Superior temporal gyrus (tissue), 1 donor: ENCODE measurements around the gene ZDHHC7.
"Not testable (repeated sequence)": the region's sequence is repeated elsewhere in the genome, so short reads cannot be mapped to it uniquely, and the experiment has no call there.

ENCODE experiments used
- DNase-seq: peaks from one replicate; pipeline ENCODE4 v3.0.0-alpha.2; 2016; ENCODE audit errors: extremely low spot score

ZDHHC7 gene

DNA sequence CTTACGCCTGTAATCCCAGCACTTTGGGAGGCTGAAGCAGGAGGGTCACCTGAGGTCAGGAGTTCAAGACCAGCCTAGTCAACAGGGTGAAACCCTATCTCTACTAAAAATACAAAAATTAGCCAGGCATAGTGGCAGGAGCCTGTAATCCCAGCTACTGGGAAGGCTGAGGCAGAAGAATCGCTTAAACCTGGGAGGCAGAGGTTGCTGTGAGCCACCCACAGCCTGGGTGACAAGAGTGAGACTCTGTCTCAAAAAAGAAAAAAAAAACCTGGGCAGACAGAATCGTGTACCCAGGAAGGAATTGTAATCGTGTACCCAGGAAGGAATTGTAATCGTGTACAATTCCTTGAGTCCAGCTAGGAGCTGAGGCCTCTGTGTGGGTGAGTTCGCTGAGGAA lies 72.7 kb downstream of the ZDHHC7 start:
- not testable (repeated sequence) for DNase-seq

DNA sequence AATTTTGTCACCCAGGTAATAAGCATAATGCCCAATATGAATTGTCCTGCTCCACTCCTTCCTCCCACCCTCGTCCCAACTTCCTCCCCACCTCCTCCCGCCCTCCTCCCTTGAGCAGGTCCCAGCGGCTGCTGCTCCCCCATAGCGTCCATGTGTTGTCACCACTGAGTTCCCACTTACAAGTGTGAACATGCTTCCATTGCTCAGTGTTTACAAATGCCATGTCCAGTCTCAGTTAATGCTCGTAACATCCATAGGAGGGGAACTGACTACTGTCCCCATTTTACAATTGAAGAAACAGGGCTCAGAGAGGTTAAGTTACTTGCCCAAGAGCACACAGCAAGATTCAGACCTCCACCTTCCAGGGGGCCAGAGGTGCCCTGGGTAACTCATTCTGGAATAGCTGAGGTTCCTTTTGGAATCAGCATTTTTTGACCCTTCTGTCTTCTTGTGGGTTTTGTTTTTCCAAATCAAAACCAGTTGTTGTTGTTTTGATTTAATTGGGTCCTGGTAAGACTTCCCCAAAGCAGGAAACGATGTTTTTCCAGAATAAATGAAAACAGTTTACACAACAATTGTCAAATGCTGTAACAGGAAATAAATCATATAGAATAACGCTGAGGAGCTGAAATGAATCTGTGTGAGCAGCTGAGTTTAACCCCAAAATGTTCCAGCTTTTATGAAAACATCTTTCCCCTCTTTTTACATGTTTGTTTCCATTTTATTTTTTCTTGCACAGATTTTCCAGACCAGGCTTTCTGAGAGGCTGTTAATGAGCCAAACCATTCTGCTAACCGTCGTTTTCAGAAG lies 73.9 kb downstream of the ZDHHC7 start:
- no peak for DNase-seq

DNA sequence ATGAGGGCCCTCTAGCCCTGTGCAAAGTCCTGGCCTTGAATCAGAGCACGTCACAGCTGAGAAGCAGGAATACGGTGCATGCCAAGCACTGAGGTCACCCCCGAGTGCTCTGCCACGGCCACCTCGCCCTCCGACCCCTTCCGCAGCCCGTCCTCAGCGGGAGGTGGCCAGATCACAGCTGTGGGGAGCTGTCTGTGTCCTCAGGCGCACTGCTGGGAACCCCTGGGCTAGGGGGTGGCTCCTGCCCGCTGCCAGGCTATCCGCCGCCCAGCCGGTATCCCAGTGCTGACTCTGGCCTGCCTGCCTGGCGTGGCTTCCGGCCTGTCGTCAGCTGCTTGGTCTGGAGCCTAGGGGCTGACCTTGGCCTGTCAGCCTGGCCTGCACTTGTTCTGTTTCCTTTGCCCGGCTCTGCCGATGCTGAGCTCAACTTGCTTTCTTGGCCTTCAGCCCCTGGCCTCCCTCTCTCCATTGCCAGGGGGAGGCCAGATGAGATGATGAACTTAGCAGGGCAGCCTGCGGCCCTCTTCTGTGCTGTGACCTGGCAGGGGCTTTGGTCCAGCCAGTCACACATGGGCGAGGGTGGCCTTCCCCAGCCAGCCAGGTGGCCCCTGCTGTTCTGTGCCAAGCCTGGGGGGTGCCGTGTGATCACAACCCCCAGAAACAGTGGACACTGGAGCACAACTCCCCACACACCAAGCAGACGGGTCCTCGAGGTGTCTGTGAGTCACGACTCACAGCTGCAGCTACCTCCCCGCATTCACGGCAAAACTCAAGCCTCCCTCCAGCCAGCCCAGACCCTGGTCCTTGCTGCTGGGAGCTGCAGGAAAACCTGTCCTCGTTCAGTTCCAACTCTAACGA lies 77.3 kb downstream of the ZDHHC7 start:
- DNase-seq = no peak

DNA sequence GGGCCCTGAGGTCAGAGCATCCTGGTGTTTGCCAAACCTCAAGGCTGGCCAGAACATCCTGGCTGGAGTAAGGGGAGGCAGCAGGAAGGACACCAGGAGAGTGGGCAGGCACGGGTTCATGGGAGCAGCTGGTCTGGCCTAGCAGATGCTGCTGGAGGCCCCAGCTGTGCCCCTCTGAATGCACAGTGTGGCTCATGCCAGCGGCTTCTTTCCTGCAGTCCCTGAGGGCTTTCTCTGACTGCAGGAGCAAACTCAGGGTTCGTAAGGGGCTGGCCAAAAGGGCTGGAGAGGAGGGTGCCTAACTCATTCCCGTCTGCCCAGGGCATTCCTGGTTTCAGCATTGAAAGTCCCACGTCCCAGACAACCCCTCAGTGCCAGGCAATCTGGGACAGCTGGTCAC lies 78.7 kb downstream of the ZDHHC7 start:
- no peak for DNase-seq

DNA sequence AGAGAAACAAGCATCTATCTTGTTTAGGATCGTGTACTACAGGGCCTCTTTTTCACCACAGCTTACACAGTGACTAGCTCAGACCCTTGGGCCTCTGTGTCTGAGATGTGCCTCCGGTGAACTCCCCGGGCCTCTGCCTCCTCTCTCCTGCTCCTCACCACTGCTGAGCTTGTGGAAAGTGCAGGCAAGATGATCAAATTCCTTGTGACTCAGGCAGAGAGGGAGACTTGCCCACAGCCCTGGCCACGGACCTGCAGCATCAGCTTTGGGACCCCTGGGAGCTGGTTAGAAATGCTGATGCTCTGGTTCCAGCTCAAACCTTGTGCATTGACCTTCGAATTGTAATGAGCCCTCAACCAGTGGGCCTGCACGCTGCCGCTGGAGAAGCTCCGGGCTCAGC lies 79.8 kb downstream of the ZDHHC7 start:
- no peak for DNase-seq

DNA sequence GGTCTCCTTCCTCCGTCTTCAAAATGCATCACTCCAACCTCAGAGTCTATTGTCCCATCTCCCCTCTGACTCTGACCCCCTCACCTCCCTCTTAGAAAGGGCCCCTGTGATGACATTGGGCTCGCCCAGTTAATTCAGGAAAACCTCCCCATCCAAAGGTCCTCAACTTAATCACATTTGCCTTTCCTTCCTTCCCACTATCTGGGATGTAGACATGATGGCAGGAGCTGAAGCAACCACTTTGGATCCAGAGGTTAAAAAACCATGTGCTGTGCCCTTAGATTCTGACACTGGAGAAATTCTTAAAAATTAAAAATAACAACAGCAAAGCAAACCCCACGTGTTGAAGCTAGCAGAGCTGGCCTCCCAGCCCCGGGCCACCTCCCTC lies 80.2 kb downstream of the ZDHHC7 start:
- DNase-seq = no peak

DNA sequence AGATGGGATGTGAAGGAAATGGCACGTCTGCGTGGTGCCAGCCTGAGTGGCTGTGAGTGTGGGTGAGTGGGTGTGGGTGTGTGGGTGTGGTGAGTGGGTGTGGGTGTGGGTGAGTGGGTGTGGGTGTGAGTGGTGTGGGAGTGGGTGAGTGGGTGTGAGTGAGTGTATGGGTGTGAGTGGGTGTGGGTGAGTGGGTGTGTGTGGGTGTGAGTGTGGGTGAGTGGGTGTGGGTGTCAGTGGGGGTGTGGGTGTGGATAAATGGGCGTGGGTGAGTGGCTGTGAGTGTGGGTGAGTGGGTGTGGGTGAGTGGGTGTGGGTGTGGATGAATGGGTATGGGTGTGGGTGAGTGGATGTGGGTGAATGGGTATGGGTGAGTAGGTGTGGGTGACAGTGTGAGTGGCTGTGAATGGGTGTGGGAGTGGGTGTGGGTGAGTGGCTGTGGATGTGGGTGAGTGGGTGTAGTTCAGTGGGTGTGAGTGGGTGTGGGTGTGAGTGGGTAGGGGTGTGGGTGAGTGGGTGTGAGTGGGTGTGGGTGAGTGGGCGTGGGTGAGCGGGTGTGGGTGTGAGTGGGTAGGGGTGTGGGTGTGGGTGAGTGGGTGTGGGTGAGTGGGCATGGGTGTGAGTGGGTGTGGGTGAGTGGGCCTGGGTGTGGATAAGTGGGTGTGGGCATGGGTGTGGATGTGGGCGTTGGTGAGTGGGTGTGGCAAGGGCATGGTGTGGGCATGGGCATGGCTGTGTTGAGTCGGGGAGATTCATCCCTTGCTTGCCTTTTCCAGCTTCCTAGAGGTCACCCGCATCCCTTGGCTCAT lies 80.8 kb downstream of the ZDHHC7 start:
- no peak for DNase-seq

DNA sequence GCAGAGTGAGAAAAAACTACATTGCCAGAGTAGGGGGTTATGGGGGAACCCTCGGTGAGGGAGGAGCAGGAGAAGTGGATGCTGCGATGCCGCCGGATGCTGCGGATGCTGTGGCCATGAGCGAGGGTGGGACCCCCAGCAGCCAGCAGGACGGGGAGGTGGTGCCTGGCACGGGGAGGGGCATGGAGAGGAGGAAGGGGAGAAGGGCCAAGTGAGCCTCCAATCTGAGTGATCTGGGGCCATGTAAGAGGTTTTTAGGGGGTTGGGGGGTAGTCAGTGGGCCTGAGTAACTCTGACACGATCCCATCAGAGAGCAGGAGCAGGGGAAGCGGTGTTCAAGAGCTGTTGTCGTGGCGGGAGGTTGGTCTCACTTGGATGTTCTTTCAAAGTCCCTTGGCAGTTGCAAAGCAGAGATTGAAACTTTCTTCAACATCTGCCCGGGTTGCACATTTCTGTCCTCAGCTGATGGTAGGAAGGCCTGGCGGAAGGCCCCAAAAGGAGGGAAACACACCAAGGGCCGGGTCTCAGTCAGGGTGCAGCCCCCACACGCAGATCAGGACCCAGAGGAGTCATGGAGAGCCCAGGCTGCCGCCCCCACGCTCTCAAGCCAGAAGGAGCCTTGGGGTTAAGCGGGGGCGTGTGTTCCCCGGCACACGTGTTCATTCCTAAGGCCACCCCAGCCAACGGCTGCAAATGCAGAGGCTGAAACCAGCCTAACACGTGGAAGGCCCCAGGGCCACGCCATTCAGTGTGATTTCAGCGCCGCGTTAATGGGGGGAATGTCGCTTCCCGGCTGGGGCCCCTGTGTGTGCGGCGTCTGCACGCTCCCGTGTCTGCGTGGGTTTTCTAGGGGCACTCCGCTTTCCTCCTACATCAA lies 81.7 kb downstream of the ZDHHC7 start:
- no peak for DNase-seq

DNA sequence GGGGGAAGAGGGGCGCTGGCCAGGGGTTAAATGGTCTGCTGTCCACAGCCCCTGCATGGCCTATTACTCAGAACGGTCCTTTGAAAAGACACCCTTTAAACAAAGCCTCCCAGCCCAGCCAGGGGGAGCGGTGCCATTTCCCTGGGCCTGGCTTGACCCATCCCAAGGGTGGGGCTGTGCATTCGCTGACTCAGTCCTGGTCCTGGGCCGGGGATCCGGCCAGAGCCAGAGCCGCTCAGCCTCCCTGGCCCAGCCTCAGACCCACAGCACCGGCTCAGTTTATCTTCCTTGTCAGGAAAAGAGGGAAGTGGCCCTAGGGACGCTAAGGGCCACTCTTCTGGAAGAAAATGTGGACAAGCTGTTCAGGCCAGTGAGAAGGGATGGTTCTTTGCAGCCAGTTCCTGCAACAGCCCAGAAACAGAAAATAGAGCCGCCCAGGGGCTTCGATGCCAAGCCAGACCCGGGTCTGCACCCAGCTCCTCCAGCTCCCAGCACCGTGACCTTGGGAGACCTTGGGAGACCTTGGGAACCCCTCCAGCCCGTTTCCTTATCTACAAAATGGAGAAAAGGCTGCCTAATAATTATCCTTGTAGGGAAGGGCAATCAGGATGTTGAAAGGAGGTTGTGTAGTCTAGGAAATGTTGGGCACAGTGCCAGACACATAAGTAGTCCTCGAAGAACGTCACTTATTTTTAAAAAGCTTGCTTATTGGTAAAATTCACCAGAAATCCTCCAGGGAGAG lies 82.5 kb downstream of the ZDHHC7 start:
- DNase-seq = no peak

DNA sequence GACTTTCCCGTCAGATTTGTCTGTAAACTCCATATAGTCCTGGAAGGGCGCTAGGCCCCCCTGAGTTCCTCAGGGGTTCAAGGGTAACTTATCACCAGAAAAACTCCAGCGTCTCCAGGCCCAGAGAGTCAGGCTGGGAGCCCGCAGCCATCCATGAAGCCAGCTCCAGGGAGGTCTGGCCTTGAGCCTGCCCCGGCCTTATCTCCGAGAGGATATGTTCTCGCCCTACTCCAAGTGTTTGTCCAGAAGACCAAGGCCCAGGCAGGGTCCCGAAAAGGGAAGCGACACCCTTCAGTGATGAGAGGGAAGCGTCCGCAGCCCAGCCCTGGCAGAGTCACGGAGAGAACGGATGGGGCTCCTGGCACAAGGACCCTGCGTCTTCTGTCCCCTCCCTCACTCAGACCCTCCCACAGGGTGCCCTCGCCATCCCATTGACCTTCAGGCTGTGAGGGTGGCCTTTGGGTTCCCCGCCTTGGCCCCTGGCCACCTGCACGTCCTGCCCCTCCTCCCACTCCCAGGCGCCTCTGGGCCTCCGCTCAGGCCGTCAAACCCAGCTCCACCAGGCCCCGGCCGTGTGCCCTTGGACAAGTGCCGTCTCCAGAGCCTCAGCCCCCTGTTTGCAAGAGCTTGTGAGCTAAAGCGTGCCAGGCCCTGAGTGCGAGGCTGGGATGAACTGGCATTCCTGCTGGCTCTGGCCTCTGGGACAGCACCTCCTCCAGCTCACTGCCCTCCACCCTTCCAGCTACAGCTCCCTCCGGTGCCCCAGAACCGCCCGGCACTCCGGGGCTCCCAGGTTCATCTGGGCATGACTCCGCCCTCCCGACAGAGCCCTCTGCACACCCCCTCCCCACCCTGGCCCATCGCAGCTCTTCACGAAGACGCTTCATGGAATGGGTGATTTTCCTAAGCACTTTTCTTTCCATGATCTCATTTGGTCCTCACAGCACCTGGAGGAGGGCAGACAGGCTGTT lies 83.4 kb downstream of the ZDHHC7 start:
- no peak for DNase-seq

DNA sequence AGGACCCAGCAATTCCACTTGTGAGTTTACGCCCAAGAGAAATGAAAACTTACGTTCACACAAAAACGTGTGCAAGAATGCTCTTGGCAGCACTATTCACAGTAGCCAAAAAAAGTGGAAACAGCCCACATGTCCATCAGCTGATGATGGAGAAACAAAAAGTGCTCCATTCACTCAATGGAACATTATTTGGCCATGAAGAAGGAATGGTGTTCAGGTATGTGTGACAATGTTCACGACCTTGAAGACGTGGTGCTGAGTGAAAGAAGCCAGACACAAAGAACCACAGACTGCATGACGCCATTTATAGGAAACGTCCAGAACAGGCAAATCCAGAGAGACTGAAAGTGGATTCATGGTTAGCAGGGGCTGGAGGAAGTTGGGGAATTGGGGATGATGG lies 84.9 kb downstream of the ZDHHC7 start:
- DNase-seq = no peak

DNA sequence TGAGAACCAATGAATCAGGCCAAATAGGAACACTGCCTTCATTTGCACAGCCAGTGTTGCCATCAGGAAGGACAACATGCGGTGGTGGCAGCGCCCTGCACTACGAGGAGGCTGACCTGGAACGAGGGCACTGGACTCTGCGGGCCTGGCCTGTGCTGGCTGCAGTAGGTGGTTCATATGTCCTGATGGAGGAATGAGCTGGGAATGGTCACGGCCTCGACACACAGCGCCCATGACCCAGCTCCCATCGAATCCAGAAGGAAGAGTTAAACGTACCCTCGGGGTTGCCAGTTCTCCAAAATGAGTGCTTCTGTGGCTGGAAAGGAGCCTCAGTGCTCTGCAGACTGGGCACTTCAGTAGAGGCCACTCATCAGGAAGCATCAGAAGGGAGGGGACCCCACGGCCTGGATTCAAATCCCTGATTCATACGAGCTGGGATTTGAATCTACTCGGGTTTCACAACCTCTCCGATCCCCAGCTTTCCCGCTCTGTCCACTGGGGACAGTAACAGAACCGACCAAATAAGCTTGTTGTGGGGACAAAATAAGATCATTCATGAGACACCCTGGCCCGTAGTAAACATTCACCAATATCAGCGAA lies 85.5 kb downstream of the ZDHHC7 start:
- DNase-seq = no peak

DNA sequence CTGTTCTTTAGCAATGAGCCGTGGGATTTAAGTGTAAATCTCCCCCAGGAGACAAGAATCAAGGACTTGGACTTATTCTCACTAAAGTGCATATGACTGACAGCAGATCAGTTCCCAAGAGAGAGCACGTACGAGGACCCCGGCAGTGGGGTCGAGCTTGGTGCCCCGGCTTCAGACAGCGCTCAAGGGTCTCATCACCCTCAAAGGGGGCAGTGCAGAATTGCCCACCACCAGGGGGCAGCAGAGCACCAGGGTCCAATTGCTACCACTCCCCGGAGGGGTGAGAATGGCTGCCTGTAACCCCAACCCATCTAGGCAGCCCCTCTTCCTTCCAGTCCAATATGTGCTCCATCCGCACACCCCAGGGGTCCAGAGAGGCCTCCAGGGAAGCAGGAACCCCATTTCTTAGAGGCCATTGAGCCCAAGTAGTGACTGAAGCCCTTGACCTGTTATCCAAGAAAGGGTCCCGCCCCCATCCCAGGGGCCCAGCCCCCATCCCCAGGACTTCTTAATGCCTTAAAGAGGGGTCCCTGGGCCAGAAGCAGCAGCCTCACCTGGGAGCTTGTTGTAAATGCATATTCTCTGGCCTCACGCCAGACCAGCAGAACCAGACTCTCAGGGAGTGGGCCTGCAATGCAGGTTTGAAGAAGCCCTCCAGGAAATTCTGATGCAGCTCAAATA lies 86.1 kb downstream of the ZDHHC7 start:
- DNase-seq = no peak

DNA sequence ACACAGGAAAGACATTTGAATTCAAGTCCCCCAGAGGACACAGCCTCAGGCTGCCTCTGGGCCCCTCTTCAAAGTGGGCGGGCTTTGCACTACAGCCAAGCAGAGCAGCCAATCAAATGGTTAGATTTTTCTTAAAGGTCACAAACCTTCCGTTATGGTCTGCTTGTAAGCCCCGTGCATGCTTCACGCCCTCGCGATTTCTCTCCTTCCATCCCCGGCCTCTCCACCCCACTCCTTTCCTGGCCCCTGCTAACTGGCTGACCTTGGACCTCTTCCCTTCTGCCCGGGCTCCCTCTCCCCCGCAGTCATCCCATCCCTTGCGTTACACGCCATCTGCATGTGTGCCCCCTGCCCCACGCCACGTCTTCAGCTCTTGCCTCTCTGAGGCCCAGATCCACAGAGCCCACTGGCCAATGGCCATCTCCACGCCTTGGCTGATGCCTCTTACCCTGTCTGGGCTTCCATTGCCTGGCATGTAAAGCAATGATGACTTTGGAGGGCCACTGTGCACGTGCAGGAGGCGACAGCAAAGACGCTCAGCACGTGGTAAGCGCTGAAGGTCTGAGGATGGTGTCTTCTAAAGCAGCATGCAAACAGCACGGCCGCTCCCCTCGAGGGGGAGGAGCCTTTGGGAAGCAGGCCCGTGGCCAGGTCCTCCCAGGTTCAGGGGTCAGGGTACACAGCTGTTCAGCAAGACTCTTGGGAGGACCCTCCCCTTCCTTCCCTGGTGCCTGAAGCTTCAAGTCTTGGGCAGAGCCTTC lies 86.8 kb downstream of the ZDHHC7 start:
- DNase-seq = no peak
